Pancreas (tissue), 10 donors: ENCODE measurements around the gene GARIN3. TPM values are rescaled to one million over a fixed set of nuclear protein-coding genes. Genes with fewer than 3 reads are reported as not detected.

Experiments
- ATAC-seq, 4 donors: fragments of 200-7000 bp; cut with Tn5 transposase; one replicate each; pipeline versions ENCODE4 v1.8.0 to v1.9.1; 2020; ENCODE audit warnings: mild to moderate bottlenecking in 4 of 4, moderate library complexity in 4 of 4
- DNase-seq, 6 donors: peaks; one replicate each; pipeline ENCODE4 v3.0.0-alpha.2; 2020
- FAIRE-seq: peaks from 2 replicates; lab custom pipeline; 2012; peaks lifted over from hg19 to GRCh38; lab: Jason Lieb, UNC
- H3K27ac ChIP-seq, 4 donors: fragments of 200-600 bp; sonication (generic); 1 replicate in 3 of 4; 2 replicates in 1 of 4; pipeline versions ENCODE4 v1.5.0 to v1.8.0; 2020
- H3K27me3 ChIP-seq, 4 donors: fragments of 200-600 bp; one replicate each; pipeline ENCODE4 v1.8.0; 2021
- H3K36me3 ChIP-seq, 3 donors: fragments of 200-600 bp; sonication (generic) in 1 of 3; one replicate each; pipeline versions ENCODE4 v1.5.0 to v1.8.0; 2020 to 2021
- H3K4me1 ChIP-seq, 3 donors: fragments of 200-600 bp; one replicate each; pipeline ENCODE4 v1.8.0; 2021
- H3K4me3 ChIP-seq, 4 donors: fragments of 200-600 bp; sonication (generic) in 2 of 4; one replicate each; pipeline versions ENCODE4 v1.5.0 to v1.8.0; 2020 to 2021
- H3K9me3 ChIP-seq, 4 donors: fragments of 200-600 bp; one replicate each; pipeline ENCODE4 v1.8.0; 2021
- WGBS, 2 donors: extraction: QIAGEN DNeasy Blood & Tissue Kit; methylation state at CpG; one replicate each; pipeline ENCODE4 v1.1.7; 2013; 5-methylcytosine and 5-hydroxymethylcytosine counted together
- intact Hi-C, 3 donors: fragments of 100-400 bp; cut with DNase I; formaldehyde crosslinking; loops; one replicate each; pipeline versions ENCODE4 v1.11.1 to v1.14.2; 2022
- polyA plus RNA-seq, 2 donors: library from polyadenylated mRNA; stranded (reverse); fragments of 200-250 nt; gene quantifications; one replicate each; pipeline ENCODE4 v1.2.3, GENCODE V29; 2013
- total RNA-seq, 6 donors: library from RNA; stranded (reverse); fragmentation: NEBNext Ultra II Directional in 4 of 6; extraction: Animal tissue kit (Norgen Biotek cat#: 25700) in 4 of 6; gene quantifications; one replicate each; pipeline versions ENCODE4 v1.2.1 to v1.2.4, GENCODE V29; 2021 to 2023
- TF ChIP-seq, protein P1 (sequence below), 4 donors: fragments of 200-600 bp; sonication (generic) in 3 of 4; IDR thresholded peaks; one replicate each; pipeline versions ENCODE4 v1.5.0 to v1.8.0; 2021; ENCODE audit warnings: antibody characterized with exemption in 4 of 4
- donor health status: healthy with polysubstance abuse.
- donor health status: DM: no; HTN: no; CAD: no; lungs with moderate emphysema.
- donor health status: DM: no; HTN: no; CAD: no.
- donor health status: control.
- donor health status: control.
- donor health status: Bipolar disorder and iron deficiency.
- donor health status: DM: yes; HTN: yes; CAD: no.
- donor health status: DM: no; HTN: no; CAD: no.
- donor health status: DM: no; HTN: no; CAD: no.
- donor health status: DM: yes; HTN: yes; CAD: no.

Gene GARIN3
- total and polyA plus RNA-seq, 8 donors = not detected

DNA sequence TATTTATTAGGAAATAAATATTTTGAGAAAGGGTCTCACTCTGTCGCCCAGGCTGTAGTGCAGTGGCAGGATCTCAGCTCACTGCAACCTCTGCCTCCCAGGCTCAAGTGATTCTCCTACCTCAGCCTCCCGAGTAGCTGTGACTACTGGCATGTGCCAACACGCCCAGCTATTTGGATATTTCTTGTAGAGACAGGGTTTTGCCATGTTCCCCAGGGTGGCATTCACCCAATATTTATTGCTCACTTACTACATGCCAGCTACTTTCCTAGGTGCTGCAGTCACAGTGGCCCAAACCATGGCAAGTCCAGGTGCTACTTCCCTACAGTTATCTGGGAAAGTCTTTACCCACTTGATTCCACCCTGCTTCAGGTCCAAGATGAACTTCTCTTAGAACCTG is 15.1 kb downstream of the GARIN3 start:
- no peak overlapping the region for H3K27ac ChIP-seq
- no peak for FAIRE-seq
- no peaks in the 10 kb centered on the region for H3K36me3 ChIP-seq
- no peaks in the 10 kb centered on the region for H3K4me1 ChIP-seq
- intact Hi-C loops = no loop called here
- TF ChIP-seq, protein P1, sequence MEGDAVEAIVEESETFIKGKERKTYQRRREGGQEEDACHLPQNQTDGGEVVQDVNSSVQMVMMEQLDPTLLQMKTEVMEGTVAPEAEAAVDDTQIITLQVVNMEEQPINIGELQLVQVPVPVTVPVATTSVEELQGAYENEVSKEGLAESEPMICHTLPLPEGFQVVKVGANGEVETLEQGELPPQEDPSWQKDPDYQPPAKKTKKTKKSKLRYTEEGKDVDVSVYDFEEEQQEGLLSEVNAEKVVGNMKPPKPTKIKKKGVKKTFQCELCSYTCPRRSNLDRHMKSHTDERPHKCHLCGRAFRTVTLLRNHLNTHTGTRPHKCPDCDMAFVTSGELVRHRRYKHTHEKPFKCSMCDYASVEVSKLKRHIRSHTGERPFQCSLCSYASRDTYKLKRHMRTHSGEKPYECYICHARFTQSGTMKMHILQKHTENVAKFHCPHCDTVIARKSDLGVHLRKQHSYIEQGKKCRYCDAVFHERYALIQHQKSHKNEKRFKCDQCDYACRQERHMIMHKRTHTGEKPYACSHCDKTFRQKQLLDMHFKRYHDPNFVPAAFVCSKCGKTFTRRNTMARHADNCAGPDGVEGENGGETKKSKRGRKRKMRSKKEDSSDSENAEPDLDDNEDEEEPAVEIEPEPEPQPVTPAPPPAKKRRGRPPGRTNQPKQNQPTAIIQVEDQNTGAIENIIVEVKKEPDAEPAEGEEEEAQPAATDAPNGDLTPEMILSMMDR (IDR thresholded peaks at IDR 0.05) = no peak
- no peaks in the 10 kb centered on the region for H3K9me3 ChIP-seq
- 67 to 80% methylated on average over 3 of the region's 3 CpGs for WGBS, 2 donors
- no peak for ATAC-seq
- DNase-seq = no peak
- H3K27me3 ChIP-seq = peaks cover 0 to 3% (median 0%) of the 10 kb centered on the region in 4 donors
- H3K4me3 ChIP-seq = no peak overlapping the region

DNA sequence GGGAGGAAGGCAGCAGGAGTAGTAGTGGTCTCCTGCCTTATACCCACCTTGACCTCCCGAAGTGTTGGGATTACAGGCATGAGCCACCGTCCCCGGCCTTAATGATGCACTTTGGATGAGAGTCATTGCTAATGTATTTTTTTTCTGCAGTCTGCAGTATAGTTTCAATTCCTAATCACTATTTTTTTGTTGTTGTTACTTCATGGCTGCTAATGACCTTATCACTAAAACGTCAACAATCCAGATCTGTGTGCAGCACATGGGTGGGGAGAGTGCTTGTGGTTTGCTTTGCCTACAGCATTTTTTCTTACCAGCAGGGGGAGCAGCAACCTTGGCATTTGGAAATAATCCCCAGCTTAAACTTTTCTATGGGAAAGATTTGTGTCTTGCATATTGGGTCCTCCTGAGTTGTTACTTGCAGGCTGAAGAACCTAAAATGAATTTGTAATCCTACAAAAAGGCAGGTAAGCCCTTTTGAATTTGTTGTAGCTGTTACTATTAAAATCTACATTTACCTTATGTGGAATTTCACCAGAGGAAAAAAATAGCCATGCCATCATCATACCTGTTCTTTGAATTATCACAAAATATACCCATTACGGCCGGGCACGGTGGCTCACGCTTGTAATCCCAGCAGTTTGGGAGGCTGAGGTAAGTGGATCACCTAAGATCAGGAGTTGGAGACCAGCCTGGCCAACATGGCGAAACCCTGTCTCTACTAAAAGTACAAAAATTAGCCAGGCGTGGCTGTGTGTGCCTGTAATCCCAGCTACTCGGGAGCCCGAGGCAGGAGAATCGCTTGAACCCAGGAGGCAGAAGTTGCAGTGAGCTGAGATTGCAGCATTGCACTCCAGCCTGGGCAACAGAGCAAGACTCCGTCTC is 17.1 kb downstream of the GARIN3 start:
- Histone ChIP-seq H3K27me3 (peaks cover 0 to 3% (median 0%) of the 10 kb centered on the region in 4 donors), H3K4me3 (no peak overlapping the region), H3K27ac (no peak overlapping the region), H3K4me1 (no peaks in the 10 kb centered on the region), H3K9me3 (no peaks in the 10 kb centered on the region), H3K36me3 (no peaks in the 10 kb centered on the region)
- DNase-seq (peak in 4 of 6 donors; percentile 33 to 69 (median 50)), ATAC-seq (peak; percentile 67 to 92 (median 90)), FAIRE-seq (peak; percentile 83)
- 49 to 60% methylated on average over 14 of the region's 14 CpGs for WGBS, 2 donors
- TF ChIP-seq, protein P1 (IDR thresholded peaks at IDR 0.05) = peak; percentile 65 to 88 (median 79)
- intact Hi-C loops = no loop called here

DNA sequence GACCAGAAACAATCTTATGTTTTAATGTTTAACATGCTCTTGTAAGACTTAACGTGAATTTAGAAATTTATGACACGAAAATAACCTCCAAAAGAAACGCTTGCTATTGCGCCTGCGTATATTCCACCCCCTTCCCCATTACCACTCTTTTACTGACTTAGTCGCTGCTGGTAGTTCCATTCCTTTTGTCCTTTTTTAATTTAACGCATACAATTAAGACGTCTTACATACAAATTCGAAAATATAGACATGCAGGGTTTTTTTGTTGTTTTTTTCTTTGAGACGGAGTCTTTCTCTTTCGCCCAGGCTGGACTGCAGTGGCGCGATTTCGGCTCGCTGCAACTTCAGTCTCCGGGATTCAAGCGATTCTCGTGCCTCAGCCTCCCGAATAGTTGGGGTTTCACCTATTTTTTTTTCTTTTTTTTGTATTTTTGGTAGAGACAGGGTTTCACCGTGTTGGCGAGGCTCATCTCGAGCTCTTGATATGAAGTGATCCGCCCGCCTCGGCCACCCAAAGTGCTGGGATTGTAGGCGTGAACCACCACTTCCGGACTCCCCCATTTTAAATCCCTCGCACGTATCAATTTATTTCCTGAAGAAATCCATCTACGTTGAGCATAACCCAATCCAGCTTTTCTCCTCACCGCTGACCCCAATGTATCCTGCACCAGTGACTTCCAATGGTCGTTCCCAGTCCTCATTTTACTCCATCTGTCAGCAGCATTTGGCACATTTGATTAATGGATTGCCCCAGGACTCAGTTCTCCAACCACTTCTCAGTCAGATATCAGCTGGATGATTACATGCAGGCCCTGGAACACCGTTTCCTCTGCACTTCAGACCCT is 22.7 kb downstream of the GARIN3 start:
- H3K9me3 ChIP-seq = no peaks in the 10 kb centered on the region
- ATAC-seq = peak; percentile 63 to 80 (median 74)
- WGBS, 2 donors = 6 to 8% methylated on average over 33 of the region's 33 CpGs
- intact Hi-C loops = no loop called here
- H3K27ac ChIP-seq = peak overlapping the region; percentile 83 to 92 (median 90)
- peak overlapping the region; percentile 74 to 97 (median 92) for H3K4me3 ChIP-seq
- H3K27me3 ChIP-seq = no peaks in the 10 kb centered on the region
- DNase-seq = peak in 5 of 6 donors; percentile 34 to 69 (median 46)
- FAIRE-seq = no peak
- peaks cover 0 to 5% (median 0%) of the 10 kb centered on the region in 3 donors for H3K4me1 ChIP-seq
- no peaks in the 10 kb centered on the region for H3K36me3 ChIP-seq
- TF ChIP-seq, protein P1 (IDR thresholded peaks at IDR 0.05) = no peak

DNA sequence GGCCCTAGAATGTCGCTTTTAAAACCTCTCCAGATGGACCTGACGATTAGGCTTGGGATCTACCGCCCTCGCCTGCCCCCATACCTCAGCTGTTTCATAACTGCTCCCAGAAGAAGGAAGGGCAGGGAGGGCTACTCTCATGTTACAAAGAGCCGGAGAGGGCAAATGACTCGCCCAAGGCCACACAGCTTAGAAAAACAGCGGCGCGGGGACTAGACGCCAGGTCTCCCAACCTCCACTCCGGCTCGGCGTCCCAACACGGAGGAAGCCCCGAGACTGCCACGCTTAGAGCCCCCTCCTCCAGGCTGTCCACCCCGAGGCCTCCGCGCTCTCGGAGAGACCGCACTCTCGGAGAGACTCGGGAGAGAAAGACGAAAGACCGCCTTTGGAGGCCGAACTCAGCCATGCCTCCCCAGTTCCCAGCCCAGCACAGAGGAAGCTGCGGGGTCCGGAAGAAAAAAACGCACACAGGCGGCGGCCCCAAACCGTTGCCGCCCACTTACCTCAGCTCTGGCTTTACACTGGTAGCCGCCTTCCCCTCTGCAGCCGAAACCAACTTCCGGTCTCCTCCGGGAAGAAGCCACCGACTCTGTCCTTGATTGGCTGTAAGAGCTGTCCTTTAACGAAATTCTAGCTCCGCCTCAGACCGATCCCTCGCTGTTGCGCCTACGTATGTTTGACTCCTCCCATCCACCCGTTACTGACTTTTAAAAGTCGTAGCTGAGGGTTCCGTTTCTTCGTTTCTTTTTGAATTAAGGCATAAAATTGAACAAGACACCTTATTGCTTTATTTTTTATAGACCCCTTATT is 23.5 kb downstream of the GARIN3 start, which contains the start of gene MED7:
Gene MED7 (minus strand): TSS at position 549 of the 810 bp plus-strand sequence. CDS start 3,434 bp downstream, outside the sequence.
- FAIRE-seq (peak; percentile 97), ATAC-seq (peak; percentile 98 to 99 (median 99)), DNase-seq (peak; percentile 80 to 97 (median 95))
- 0 to 1% methylated on average over 47 to 48 of the region's 48 CpGs for WGBS, 2 donors
- TF ChIP-seq, protein P1 (IDR thresholded peaks at IDR 0.05) = no peak
- H3K4me1 ChIP-seq = peaks cover 0 to 5% (median 0%) of the 10 kb centered on the region in 3 donors
- H3K9me3 ChIP-seq = no peaks in the 10 kb centered on the region
- intact Hi-C loops = no loop called here
- H3K27me3 ChIP-seq = no peaks in the 10 kb centered on the region
- H3K4me3 ChIP-seq = peak within 1 kb of the TSS; percentile 74 to 97 (median 92)
- no peaks in the 10 kb centered on the region for H3K36me3 ChIP-seq
- H3K27ac ChIP-seq = peak within 1 kb of the TSS; percentile 83 to 92 (median 90)
